Activated CD4-positive, CD25-positive, alpha-beta regulatory T cell (primary cell): ENCODE data around the gene KRTAP4-16.
"Not testable (repeated sequence)": the region's sequence is repeated elsewhere in the genome, so short reads cannot be mapped to it uniquely, and the experiment has no call there.

Experiments used
- DNase-seq, 4 experiments: peaks; one replicate each; lab custom pipeline; 2025; lab: John Stamatoyannopoulos, UW

Gene KRTAP4-16

GRCh38 chr17:41073676-41074075 is 28.3 kb downstream of the KRTAP4-16 start:
- no peak for DNase-seq

DNA sequence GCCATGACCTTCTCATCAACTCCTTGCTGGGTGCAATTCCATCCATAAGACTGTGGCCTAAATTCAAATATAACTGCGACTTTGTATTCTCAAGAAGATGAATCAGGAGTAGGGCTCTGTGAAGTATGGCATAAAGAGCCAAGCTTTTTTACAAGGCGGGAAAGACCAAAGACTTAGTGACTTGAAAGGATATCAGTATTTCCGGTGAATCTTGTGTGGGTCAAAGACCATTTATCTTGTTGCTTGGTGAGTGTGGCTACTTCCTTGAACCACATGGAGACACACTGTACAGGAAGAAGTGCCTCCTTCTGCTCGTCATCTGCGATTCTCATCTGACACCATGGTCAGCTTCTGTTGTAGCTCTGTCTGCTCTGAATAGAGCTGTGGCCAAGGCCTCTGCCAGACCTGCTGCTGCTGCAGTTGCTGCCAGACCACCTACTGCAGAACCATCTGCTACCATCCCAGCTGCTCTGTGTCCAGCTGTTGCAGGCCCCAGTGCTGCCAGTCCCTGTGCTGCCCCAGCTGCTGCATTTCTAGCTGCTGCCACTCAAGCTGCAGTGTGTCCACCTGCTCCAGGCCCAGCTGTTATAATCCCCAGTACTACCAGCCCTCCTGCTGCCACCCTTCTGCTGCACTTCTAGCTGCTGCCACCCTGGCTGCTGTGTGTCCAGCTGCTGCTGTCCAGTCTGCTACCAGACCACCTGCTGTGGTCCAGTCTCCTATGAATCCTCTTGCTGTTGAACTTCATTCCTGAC is 30.2 kb downstream of the KRTAP4-16 start:
- DNase-seq = no peak

- DNase-seq = no peak
Observed at GRCh38 chr17:41069031-41069430, 33.0 kb downstream of the KRTAP4-16 start.

DNA sequence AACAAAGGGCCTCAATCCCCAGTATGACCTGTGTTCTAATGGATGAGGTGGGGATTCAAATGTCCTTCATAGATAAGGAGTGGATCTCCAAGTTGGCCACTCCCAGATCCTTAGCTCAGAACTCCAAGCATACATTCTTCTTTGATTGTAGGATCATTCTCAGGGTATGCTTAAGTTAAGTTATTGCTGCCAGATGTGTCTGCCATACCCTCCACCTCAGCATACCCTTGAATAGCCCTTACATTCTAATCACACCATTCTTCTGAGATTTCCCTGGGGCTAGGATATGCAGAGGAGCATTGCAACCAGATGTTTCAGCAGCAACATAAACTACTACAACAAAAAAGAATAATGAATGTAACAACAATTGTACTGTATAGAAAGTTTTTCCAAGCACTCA is 34.7 kb downstream of the KRTAP4-16 start:
- DNase-seq = no peak

DNA sequence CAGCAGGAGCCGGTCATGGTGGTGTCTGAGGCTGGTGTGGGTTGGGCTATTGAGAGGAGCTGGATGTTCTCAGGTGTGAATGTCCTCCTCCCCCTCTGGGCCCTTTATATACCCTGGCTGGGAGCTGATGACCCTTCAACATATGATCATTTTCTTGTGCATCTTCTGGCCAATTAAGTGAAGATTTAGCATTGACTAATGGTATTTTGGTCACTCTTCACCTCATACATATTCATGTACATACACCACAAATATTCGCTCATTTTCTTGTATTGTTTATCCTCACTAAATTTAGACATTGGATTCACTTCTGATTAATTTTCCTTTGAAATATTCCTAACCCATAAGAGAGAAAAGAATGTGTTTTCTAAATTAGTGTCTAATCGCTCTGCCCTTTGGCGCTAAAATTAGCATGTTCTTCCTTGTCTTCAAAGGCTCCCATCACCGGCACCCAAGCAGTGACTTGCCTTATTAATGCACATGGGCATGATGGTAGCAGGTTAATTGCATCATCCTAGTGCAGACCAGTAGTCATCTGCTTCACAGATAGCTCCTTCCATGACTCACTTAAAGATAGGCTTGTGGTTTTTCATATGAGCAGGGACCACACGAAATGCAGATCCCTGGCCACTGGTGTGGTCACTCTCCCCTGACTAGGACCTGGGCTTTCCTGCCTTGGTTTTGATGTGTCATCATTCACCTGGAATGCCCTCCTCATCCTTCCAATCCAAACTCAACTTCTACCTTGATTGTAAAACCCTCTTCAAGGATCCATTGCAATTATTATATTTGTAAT is 36.0 kb downstream of the KRTAP4-16 start, which contains the start of gene KRTAP2-4:
Gene KRTAP2-4, minus strand, starts transcription at position 51 of the 796 bp plus-strand sequence. Its CDS starts 34 bp downstream, at position 17.
- no peak for DNase-seq

DNA sequence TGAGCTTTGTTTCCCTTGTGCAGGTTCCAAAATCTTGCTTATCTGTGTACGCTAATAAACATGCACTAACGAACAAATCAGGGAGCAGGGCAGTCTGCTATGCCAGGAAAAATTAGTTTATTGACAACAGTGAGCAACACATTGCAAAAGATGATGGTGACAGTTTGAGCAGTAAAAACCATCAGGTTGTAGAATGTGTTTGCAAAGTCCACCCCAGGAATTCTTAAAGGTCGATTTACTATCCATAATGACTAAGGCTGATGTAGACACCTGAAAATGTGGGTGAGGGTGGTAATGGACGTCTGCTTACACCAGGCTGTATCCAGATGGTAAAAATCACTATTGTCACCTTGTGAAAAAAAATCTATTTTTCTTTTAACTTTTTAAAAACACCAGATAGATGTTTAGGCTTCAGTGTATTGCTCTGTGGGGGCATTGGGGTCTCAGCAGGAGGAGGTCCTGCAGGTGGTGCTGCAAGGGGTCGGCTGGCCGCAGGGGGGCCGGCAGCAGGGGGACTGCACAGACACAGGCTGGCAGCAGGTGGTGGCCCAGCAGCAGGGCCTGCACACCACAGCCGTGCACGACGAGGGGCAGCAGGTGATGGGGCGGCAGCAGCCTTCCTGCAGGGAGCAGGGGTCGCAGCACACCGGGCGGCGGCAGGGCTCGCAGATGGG is 36.9 kb downstream of the KRTAP4-16 start:
- not testable (repeated sequence) for DNase-seq

GRCh38 chr17:41064301-41064700 is 37.7 kb downstream of the KRTAP4-16 start:
- no peak for DNase-seq

DNA sequence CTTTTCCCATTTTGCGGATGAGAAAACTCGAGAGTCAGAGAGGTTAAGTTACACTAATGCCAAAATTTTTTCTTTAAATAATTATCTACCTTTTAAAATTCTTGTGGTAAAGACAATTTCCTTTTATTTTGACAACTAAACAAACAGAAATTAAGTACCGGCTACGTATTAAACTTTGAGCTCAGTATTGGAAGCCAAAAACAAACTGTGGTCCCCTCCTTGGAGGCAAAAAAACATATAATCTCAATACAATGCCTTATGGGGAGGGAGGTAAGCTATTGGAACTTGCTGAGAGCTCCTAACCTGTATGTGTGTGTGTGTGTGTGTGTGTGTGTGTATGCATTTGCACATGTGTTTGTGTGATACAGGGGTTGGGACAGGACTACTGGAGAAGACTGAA is 38.6 kb downstream of the KRTAP4-16 start:
- DNase-seq = no peak

DNA sequence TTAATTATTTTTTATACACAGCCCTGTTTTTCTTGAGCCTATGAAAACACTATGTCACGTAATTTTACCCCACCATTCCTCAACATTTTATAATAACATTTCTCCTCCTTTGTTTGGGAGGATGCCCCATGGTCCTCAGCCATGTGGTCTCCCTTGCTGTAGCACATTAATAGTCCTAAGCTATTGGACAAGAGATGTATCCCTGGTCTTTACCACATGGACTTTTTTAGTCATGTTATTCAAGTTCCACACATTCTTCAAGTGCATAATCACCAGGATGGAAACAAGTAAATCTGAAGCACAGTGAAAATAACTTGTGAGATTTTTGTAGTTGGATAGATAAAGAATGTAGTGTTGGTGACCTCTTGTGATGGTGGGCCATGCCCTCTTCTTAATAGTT is 40.0 kb downstream of the KRTAP4-16 start:
- no peak for DNase-seq

GRCh38 chr17:41060052-41060604 is 41.9 kb downstream of the KRTAP4-16 start, which contains the start of gene KRTAP2-3:
Gene KRTAP2-3 (minus strand): TSS chr17:41060114. CDS start chr17:41060050, 64 bp downstream.
- DNase-seq = no peak

GRCh38 chr17:41059276-41060051 is 42.5 kb downstream of the KRTAP4-16 start:
- not testable (repeated sequence) for DNase-seq

DNA sequence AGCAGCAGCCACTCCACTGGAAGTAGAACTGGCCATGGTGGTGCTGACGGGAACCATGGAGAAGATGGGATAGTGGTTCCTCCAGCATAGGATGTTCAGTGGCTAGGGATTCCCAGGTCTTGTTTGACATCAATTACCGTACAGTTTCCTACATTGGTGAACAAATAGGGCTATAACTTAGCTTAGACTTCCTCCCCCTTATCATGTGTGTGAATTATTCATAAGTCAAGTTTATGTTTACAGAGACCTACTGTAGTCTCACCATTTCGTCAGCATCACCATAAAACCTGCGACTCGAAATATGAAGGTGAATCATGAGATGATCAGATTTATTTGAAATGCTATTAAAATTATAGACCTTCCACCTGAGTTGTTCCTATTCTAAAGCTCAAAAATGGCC is 43.3 kb downstream of the KRTAP4-16 start:
- DNase-seq = no peak

DNA sequence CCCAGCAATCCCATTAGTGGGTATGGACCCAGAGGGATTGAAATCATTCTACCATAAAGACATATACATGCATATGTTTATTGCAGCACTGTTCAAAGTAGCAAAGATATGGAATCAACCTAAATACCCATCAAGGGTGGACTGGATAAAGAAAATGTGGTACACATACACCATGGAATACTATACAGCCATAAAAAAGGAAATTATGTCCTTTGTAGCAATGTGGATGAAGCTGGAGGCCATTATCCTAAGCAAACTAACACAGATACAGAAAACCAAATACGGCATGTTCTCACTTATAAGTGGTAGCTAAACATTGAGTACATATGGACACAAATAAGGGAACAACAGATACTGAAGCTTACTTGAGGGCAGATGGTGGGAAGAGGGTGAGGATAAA is 44.5 kb downstream of the KRTAP4-16 start:
- DNase-seq = no peak

- DNase-seq = not testable (repeated sequence)
Observed at GRCh38 chr17:41055130-41055529, 46.9 kb downstream of the KRTAP4-16 start, which contains the start of gene KRTAP2-2. Gene KRTAP2-2 (minus strand): TSS chr17:41055230. CDS start chr17:41055211, 19 bp downstream.

- DNase-seq = not testable (repeated sequence)
Observed at GRCh38 chr17:41054556-41054955, 47.5 kb downstream of the KRTAP4-16 start.

GRCh38 chr17:41054025-41054424 is 48.0 kb downstream of the KRTAP4-16 start:
- no peak for DNase-seq

DNA sequence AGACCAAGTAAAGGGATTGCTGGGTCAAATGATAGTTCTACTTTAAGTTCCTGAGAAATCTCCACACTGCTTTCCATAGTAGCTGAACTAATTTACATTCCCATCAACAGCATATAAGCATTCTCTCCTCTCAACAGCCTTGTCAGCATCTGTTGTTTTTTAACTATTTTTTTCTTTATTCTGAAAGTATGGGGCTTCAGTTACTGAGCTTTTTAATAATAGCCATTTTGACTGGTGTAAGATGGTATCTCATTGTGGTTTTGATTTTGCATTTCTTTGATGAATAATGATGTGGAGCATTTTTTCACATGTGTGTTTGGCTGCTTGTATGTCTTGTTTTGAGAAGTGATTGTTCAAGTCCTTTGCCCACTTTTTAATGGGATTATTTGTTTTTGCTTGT is 49.4 kb downstream of the KRTAP4-16 start:
- DNase-seq = no peak
